CD4-positive, alpha-beta T cell treated with Interleukin-4 for 1 hour (primary cell): Measurements from ENCODE around the gene MRPL24.

Experiments used
- DNase-seq, 2 donors: peaks; one replicate each; pipeline ENCODE4 v3.0.0-alpha.2; 2020 to 2022

The MRPL24 gene

DNA sequence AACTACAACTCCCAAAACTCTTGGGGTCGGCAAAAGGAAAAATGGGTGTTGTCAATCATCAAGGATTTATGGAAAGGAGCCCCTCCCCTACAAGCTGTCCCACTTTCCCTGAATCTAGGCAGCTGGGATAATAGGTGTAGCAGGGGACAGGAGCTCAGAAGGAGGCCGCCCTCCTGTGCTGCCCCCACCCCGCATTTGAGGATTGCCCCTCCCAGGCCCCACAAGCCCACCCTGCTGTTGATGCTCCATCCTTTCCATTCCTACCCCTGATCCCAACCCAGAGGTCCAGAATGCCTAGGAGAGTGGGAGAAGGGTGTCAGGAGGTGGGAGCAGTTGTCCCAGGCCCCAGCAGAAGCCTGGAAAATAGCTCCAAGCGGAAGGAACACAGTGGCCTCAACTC lies 1.9 kb upstream of the MRPL24 start:
- DNase-seq: no peak

DNA sequence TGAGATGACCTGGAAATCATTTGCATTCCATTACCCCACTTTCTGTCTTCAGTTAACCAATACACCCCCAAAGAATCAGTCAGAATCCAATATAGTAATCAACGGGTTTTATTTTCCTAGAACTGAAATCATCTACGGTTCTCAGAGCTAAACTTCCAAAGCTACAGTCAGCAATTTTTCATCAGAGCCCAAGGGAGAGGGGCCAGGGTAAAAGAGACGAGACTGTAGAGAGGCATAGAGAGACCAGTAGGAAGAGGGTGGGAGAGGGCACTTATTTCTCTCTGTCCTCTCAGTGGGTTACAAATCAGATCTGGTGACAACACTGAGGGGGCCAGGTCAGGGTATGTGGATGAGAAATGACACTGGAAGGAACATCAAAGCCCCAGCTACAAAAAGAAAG lies 1.1 kb upstream of the MRPL24 start:
- no peak for DNase-seq

GRCh38 chr1:156741481-156741983 lies 644 bp upstream of the MRPL24 start:
- DNase-seq: no peak

DNA sequence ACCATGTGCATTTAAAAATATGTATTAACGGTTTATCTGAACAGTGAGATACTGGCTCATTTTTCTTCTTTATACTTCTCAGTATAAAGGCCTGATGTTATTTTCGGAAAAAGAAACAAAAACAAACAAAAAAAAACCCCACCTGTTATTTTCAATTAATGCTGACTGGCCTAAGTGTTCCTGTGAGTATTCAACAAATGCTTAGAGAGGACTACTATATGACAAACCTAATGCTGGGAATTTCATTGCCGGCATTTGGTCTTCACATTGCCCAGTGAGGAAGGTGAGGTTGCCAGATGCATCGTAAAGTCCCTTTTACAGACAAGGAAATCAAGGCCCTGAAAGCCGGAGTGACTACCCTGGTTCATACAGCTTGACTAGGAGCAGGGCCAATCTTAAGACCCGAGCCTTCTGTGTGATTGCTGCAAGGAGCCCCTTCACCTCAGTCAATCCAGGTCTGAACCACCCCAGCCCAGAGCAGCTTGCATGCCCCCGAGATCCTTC lies 599 bp downstream of the MRPL24 start:
- DNase-seq: no peak

DNA sequence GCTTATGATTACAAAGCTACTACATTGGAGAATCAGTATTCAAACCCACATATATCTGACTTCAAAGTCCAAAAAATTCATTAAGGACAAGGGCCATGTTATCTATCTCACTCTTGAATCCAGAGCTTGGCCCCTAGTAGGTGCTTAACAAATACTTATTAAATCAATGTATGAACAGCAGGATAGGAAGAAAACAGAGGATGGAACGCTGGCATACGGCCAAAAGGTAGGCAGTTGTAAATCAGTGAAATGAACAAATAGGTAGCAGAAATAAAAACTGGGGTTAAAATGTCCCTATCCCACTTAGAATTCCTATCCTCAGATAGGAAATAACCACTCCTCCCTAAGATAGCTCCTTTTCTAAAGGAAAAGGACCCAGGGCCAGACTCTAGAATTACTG lies 2.0 kb downstream of the MRPL24 start:
- DNase-seq: no peak

DNA sequence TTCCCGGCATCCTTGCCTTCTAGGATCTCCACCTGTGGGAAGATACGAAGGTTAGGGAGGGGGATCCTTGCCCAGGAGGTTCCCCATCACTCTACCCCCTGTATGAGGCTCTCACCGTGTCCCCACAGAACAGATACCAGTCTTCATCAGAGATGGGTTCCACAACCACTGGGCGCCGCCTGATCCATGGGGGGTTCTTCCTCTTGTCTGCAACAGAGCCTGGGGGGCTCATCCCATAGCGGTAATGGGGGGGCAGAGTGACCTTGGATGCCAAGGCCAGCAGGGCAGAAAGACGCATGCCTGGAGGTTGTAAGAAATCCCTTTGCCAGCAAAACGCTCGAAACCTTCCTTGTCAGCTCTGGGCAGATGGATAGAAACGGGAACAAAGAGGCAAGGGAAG lies 2.5 kb downstream of the MRPL24 start:
- DNase-seq: no peak

DNA sequence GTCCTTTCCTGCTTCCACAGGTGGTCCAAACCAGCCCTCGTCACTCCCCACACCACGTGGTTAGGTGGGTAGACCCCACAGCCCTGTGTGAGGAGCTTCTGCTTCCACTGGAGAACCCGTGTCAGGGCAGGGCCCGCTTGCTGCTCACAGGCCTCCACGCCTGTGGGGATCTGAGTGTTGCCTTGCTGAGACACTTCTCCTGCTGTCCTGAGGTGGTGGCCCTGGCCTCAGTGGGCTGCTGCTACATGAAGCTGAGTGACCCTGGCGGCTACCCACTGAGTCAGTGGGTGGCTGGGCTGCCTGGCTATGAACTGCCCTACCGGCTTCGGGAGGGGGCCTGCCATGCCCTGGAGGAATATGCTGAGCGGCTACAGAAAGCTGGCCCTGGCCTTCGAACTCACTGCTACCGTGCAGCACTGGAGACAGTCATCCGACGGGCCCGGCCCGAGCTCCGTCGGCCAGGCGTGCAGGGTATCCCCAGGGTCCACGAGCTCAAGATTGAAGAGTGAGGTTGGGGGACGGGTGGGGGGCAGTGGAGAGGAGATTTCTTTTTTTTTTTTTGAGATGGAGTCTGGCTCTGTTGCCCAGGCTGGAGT lies 6.8 kb downstream of the MRPL24 start:
- DNase-seq: no peak

DNA sequence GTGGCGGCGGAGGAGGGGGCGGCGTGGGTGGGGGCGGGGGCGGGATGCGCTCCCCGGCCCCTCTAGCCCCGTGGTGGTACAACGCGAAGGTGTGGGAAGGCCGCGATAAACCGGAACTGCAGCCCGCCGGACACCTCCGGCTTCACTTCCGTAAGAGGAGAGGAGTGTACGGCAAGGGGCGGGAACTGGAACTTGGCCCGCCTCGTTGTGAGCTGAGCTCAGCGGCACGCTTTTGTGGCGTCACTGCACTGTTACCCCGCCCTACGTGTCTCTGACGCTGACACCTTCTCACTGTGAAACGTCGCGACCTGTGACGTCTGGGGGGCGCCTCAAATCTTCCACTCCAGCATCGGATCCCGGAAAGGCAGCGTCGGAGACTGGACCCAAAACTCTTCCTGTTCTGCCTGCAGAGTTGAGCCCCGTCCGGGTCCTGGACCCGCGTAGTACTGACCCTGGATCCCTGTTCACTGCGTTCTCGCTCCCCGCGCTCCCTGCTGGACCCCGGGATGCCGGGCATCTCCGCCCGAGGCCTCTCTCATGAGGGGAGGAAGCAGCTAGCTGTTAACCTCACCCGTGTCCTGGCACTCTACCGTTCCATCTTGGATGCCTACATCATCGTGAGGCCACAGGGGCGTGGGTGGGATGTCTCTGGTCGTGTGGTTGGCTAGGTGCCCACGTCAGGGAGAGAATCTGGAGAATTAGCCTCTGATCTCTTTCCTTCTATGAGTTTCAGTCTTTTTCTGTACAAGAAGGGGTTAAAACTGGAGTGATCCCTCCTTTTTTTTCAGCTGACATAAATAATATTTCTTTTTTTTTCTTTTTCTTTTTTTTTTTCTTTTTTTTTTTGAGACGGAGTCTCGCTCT lies 12.1 kb downstream of the MRPL24 start, which contains the start of gene ISG20L2:
Gene ISG20L2 (minus strand): TSS at position 168 of the 864 bp plus-strand sequence. CDS start 1,114 bp downstream, outside the sequence.
- peak; percentile 97 to 98 for DNase-seq

- peak in 1 of 2 donors; percentile 26 for DNase-seq
Measured at GRCh38 chr1:156727926-156728598, 12.8 kb downstream of the MRPL24 start, which contains the start of gene METTL25B. Gene METTL25B, plus strand, starts transcription at chr1:156728469. Its CDS starts 636 bp downstream, at chr1:156729105.

DNA sequence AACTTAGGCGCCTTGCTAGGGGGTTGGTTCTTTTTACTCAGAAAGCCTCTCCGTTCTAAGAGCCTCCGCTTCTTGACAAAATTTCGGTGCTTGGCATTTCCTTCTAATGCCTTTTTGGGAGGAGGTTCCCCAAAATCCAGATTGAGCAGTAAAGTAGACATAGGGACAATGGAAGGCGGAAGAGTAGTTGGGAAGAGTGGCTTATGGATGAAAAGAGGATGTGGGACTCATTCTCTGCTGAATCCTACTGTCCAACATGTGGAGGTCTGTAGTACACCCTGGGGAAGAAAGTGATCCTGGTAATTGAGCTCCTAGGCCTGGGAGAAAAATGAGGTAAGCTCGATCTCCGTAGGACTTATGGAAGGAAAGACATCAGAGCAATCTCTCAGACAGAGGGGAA lies 13.4 kb downstream of the MRPL24 start:
- no peak for DNase-seq

GRCh38 chr1:156726549-156727226 lies 14.2 kb downstream of the MRPL24 start:
- DNase-seq: peak; percentile 46 to 62

DNA sequence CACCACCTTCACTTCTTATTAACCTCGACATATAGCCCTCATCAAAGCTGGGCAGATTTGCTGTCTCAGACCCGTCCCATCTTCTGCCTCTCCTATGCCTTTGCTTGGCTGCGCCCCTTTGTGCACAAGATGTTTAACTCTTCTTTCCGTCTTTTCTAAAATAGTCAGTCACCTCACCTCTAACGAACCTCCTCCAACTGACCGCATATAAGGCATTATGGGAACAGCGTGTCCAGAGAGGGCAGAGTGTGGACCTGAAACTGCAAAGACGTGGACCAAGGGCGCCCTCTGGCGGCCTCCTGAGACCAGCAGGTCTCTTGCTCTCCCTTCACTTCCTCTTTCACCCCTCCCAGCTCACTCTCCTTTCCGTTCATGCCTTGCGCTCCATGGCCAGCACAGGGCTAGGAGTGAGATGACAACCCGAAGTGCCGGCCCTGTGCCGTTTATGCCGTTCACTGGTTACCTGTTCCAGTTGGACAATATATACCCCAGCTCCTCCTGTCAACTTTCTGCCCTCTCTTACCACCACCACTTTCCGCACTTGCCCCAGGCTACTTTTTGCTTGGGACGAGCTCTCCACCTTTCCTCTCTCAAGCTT lies 15.1 kb downstream of the MRPL24 start:
- DNase-seq: peak; percentile 82 to 84

DNA sequence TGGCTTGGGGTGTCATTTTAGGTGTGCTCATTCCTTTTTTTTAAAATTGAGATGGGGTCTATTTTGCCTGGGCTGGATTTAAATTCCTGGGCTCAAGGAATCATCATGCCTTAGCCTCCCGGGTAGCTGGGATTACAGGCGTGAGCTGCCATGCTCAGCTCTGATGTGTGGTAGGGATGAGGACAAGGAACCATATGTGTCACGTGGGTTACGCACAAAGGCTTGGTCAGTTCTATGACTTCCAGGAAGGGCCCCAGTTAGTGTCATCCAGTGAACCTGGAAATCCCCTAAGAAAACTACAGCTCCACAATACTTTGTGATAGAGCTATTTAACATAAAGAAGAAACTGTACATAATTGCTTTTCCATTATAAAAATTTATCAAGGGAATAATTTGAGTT lies 19.4 kb downstream of the MRPL24 start:
- no peak for DNase-seq

GRCh38 chr1:156721131-156721530 lies 19.8 kb downstream of the MRPL24 start:
- no peak for DNase-seq

DNA sequence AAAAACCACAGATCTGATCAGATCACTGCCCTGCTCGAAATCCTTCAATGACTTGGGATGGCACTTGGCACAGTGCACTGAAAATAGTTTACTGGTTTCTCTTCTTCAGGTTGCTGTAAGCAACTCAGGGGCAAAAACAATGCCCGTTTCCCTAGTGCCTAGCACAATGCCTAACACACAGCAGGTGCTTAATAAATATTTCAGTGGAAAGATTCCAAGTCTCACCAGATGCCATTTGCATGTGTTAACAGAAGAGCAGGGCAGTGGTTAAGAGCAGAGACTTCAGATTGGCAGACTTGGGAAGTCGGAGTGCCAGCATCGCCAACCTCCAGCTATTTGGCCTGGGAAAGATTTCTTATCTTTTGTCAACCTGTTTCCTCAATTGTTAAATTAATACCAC lies 23.5 kb downstream of the MRPL24 start:
- no peak for DNase-seq

GRCh38 chr1:156714830-156715229 lies 26.1 kb downstream of the MRPL24 start:
- DNase-seq: no peak

- DNase-seq: no peak
Measured at GRCh38 chr1:156712626-156713025, 28.3 kb downstream of the MRPL24 start.

GRCh38 chr1:156711011-156711817 lies 29.7 kb downstream of the MRPL24 start:
- no peak for DNase-seq

- no peak for DNase-seq
Measured at GRCh38 chr1:156709757-156710489, 31.0 kb downstream of the MRPL24 start.

DNA sequence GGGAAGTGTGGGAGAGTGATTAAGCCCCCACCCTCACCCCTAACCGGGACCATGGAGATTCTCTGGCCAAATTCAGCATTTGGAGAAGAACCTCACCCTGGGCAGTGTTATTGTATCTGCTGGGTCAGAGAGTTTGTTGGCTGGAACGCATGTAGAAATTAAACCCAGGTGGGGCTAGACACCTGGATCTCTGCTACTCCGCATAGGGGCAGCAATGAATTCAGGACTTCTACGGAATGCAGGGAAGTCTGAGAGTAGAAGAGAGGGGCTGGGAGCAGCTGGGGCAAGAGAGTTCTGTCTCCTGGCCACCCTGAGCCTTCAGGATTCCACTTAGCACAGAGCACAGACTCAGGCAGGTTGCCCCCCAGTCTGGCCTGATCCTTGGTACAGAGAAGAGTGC lies 31.9 kb downstream of the MRPL24 start:
- no peak for DNase-seq
